Measurements from ENCODE around the gene KIN. TPM values are rescaled to one million over a fixed set of nuclear protein-coding genes. Genes with fewer than 3 reads are reported as not detected.
"Not testable (repeated sequence)": the region's sequence is repeated elsewhere in the genome, so short reads cannot be mapped to it uniquely, and the experiment has no call there.

KIN gene
- total RNA-seq, 1 experiment from 2014 or later = 23.0 TPM

GRCh38 chr10:7734821-7735220 is 53.0 kb downstream of the KIN start:
- DNase-seq (ENCODE audit: low spot score) = no peak

- DNase-seq (ENCODE audit: low spot score) = no peak
These were observed 64.8 kb downstream of the KIN start for GRCh38 chr10:7722927-7723529.

GRCh38 chr10:7720478-7720877 is 67.3 kb downstream of the KIN start:
- DNase-seq (ENCODE audit: low spot score) = no peak

- DNase-seq (ENCODE audit: low spot score) = no peak
These were observed 69.1 kb downstream of the KIN start for GRCh38 chr10:7718685-7719084.

GRCh38 chr10:7717767-7718166 is 70.0 kb downstream of the KIN start:
- no peak for DNase-seq (ENCODE audit: low spot score)

- no peak for DNase-seq (ENCODE audit: low spot score)
These were observed 72.3 kb downstream of the KIN start for GRCh38 chr10:7715515-7715914.

- DNase-seq (ENCODE audit: low spot score) = not testable (repeated sequence)
These were observed 76.7 kb downstream of the KIN start for GRCh38 chr10:7711075-7711474.

GRCh38 chr10:7710446-7710845 is 77.3 kb downstream of the KIN start:
- no peak for DNase-seq (ENCODE audit: low spot score)

GRCh38 chr10:7708832-7709231 is 79.0 kb downstream of the KIN start:
- DNase-seq (ENCODE audit: low spot score) = no peak

- DNase-seq (ENCODE audit: low spot score) = no peak
These were observed 79.8 kb downstream of the KIN start for GRCh38 chr10:7707858-7708622.

GRCh38 chr10:7707102-7707501 is 80.7 kb downstream of the KIN start:
- DNase-seq (ENCODE audit: low spot score) = no peak

- no peak for DNase-seq (ENCODE audit: low spot score)
These were observed 81.2 kb downstream of the KIN start for GRCh38 chr10:7706534-7707073.

GRCh38 chr10:7705341-7705740 is 82.5 kb downstream of the KIN start:
- DNase-seq (ENCODE audit: low spot score) = no peak

- DNase-seq (ENCODE audit: low spot score) = no peak
These were observed 83.4 kb downstream of the KIN start for GRCh38 chr10:7704071-7705016.

GRCh38 chr10:7703140-7703539 is 84.7 kb downstream of the KIN start, which contains the start of gene ITIH2:
Gene ITIH2 (plus strand): TSS chr10:7703316. CDS start chr10:7703435, 119 bp downstream.
- no peak for DNase-seq (ENCODE audit: low spot score)

- DNase-seq (ENCODE audit: low spot score) = no peak
These were observed 85.4 kb downstream of the KIN start for GRCh38 chr10:7702288-7702812.

GRCh38 chr10:7701158-7701742 is 86.5 kb downstream of the KIN start:
- DNase-seq (ENCODE audit: low spot score) = no peak

Data from A172 (cell line).